Stimulated activated CD4-positive, alpha-beta T cell treated with anti-CD3 and anti-CD28 coated beads, Interleukin-4, amount 100 ng/mL, for 1 hour (primary cell): ENCODE results near the gene RCHY1.
A peak's percentile ranks its signal among the peaks of the same experiment; 100 is the strongest.
"Not testable (repeated sequence)": the region's sequence is repeated elsewhere in the genome, so short reads cannot be mapped to it uniquely, and the experiment has no call there.

Experiments used
- DNase-seq: peaks from one replicate; pipeline ENCODE4 v3.0.0-alpha.2; 2020

Gene RCHY1

GRCh38 chr4:75514131-75514948 is at the start of gene RCHY1, which contains the start of gene THAP6:
Gene RCHY1, minus strand, starts transcription at chr4:75514403. Its CDS starts 117 bp downstream, at chr4:75514286.
Gene THAP6, plus strand, starts transcription at chr4:75514473. Its CDS starts 980 bp downstream, at chr4:75515453.
- DNase-seq = peak; percentile 89

DNA sequence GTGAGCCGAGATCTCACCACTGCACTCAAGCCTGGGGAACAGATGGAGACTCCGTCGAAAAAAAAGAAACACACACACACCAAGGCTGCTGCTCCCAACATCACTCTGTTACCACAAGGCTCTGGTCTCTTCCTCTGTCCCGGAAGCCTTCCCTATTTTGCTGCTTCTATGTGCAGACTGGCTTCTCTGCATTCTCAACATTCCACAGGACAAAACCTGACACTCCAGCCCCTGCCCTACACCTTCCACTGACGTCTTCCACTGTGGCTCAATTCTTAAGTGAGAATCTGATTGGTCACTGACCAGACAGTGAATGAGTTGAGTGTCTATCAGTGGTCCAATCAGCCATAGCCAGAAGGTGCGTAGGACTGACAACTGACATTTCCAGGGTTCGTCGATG is 47.6 kb upstream of the RCHY1 start:
- DNase-seq = no peak

DNA sequence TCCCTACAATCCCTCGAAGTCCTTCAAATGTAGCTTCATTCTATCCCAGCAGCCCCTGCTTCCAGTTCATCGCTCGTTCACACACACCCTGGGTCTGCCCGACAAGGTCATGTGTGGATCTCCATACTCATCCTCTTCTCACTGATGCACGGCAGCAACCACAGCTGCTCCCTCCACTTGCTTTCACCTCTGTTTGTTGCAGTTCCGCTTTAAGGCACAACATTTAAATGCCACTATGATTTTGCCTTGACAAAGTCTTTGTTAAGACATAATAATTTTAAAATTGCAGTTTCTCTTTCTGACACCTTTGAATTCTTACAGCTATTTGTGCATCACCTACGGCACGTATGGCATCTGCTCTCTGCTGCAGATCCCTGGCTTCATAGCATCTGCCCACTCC is 43.5 kb upstream of the RCHY1 start:
- no peak for DNase-seq

- DNase-seq = no peak
Measured at GRCh38 chr4:75555294-75556164, 41.3 kb upstream of the RCHY1 start, which contains the start of gene ODAPH. Gene ODAPH, plus strand, starts transcription at chr4:75556066. Its CDS starts 17 bp downstream, at chr4:75556083.

DNA sequence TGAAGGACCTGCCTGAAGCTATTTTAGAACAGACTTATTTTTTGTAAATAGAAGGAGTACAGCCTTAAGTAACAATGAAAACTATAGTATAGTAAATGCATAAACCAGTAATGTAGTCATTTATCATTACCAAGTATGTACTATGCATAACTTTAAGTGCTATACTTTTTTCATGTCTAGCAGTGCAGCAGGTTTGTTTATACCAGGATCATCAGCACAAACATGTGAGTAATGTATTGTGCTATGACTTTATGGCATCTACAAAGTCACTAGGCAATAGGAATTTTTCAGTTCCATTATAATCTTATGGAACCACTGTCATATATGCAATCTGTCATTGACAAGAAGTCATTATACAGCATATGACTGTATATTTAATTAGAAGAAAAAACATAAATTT is 38.2 kb upstream of the RCHY1 start:
- no peak for DNase-seq

DNA sequence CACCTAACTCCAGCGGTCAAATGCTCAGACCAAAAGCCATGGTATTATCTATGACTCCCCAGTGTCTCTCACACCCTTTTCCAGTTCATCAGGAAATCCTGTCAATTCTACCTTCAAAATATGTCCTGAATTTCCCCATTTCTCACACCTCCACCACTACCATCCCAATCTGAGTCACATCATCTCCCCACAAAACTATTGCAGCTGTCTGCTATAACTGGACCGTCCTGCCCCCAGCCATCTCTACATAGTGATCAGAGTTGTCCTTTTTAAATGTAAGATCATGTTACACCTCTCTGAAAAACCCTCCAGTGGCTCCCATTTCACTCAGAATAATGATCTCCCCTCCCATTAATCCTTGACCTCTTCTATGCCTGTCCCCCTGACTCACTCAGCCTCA is 34.8 kb upstream of the RCHY1 start:
- DNase-seq = no peak

DNA sequence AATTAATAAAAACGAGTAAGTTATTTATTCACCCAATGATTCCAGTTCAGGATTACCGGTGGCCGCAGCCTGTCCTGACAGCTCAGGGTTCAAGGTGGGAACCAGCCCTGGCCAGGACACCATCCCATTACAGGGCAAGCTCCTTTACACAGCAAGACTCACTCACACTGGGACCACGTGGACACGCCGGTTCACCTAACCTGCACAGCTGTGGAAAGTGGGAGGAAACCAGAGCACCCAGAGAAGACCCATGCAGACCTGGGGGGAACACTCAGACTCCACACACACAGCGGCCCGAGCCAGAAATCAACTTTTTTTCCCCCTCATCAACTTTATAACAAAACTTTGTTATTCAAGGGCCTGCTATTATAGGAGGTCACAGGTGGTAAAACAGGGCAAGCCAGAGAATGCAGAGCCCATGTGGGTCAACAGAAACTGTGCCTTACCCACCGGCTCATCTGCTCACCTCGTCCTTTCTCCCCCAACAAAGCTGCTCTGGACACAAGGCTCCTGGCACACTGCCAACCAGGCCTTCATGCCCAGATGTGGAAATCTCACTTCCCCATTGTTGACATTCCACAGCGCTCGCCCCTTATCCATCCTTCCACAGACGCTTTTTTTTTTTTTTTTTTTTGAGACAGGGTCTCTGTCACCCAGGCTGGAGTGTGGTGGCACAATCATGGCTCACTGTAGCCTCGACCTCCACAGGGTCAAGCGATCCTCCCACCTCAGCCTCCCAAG is 33.6 kb upstream of the RCHY1 start:
- no peak for DNase-seq

- DNase-seq = no peak
Measured at GRCh38 chr4:75545526-75545925, 31.3 kb upstream of the RCHY1 start.

DNA sequence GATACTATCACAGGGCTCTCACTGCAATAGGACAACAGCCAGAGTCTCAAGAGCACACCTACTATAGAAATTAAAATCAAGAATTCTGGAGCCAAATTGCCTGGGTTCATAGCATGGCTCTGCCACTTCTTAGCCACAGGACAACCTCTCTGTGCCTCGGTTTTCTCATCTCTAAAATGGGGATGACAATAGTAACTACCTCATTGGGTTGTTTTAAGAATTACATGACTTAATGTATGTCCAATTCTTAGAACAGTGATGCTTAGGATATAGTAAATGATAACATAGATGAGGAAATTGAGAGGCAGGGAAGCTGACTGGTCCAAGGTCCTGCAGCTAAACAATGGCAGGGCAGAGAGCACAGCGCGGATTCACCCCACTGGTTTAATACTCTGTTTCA is 30.7 kb upstream of the RCHY1 start:
- DNase-seq = no peak

DNA sequence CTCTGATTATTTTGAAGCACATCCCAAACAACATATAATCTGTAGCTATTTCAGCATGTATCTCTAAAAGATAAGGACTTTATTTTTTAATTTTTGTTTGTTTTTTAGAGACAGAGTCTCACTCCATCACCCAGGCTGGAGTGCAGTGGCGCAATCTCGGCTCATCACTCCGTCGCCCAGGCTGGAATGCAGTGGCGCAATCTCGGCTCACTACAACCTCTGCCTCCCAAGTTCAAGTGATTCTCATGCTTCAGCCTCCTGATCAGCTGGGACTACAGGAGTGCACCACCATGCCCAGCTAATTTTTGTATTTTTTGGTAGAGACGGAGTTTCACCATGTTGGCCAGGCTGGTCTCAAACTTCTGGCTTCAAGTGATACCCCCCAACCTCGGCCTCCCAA is 30.0 kb upstream of the RCHY1 start:
- not testable (repeated sequence) for DNase-seq

GRCh38 chr4:75542824-75543223 is 28.6 kb upstream of the RCHY1 start:
- DNase-seq = no peak

GRCh38 chr4:75537308-75537707 is 23.1 kb upstream of the RCHY1 start:
- not testable (repeated sequence) for DNase-seq

DNA sequence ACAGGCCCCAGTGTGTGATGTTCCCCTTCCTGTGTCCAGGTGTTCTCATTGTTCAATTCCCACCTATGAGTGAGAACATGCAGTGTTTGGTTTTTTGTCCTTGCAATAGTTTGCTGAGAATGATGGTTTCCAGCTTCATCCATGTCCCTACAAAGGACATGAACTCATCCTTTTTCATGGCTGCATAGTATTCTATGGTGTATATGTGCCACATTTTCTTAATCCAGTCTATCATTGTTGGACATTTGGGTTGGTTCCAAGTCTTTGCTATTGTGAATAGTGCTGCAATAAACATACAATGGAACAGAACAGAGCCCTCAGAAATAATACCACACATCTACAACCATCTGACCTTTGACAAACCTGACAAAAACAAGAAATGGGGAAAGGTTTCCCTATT is 19.7 kb upstream of the RCHY1 start:
- not testable (repeated sequence) for DNase-seq

- not testable (repeated sequence) for DNase-seq
Measured at GRCh38 chr4:75533339-75533887, 19.2 kb upstream of the RCHY1 start.

DNA sequence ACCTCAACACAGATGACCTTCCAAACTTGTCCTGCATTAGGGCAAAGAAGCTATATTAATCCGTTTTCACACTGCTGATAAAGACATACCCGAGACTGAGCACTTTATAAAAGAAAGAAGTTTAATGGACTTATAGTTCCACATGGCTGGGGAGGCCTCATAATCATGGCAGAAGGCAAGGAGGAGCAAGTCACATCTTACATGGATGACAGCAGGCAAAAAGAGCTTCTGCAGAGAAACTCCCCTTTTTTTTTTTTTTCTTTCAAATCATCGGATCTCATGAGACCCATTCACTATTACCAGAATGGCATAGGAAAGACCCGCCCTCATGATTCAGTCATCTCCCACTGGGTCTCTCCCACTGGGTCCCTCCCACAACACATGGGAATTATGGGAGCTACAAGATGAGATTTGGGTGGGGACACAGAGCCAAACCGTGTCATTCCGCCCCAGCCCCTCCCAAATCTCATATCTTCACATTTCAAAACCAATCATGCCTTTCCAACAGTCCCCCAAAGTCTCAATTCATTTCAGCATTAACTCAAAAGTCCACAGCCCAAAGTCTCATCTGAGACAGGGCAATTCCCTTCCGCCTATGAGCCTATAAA is 17.4 kb upstream of the RCHY1 start:
- DNase-seq = not testable (repeated sequence)

DNA sequence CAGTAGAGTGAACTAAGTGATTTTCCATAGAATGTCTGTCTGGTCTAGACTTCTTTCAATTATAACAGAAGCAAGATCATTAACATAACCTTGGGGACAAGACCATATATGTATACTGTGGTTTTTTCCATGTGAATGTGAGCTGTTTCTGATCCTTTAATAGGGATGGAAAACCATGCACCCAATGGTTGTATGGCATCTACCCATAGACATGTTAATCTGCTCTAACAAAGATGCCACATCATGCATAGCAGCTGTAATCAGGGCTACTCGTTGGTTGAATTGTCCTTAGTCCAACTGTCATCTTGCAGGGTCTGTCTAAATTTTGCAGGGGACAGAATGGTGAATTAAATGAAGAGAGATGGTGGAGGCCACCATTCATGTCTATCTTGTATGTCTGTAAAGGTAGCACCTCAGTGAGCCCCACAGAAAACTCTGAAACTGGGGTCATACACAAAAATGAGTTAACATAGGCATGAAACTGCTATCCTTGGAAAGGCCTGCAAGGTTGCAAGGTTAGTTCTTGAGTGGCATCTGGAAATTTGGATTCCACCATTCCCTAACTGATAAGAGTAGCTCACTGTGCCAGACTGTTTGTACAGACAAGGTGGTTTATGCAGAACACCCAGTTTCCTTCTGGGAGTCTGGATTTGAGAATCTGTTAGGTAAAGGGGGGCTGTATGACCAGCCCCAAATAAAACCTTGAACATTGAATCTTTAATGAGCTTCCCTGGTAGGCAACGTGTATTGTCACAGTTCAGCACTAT is 16.5 kb upstream of the RCHY1 start:
- DNase-seq = no peak

- no peak for DNase-seq
Measured at GRCh38 chr4:75527482-75527881, 13.3 kb upstream of the RCHY1 start.

DNA sequence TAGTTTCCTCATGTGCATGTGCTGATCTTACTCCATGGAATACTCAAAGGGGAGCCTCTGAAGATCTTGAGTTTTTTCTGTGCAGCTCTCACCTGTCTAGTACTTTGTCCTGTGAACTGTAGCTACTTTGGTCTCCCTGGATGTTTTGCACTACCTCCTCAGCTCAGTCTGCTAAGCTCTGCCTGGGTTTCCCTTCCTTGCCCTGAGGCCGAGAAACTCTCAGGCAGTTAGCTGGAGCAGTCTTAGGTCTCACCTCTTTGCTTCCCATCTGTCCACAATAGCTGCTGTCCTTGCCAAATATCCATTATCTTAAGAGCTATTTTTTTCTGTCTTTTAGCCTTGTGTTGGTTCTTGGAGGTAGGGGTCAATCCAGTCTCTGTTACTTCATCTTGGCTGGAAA is 11.7 kb upstream of the RCHY1 start:
- no peak for DNase-seq

DNA sequence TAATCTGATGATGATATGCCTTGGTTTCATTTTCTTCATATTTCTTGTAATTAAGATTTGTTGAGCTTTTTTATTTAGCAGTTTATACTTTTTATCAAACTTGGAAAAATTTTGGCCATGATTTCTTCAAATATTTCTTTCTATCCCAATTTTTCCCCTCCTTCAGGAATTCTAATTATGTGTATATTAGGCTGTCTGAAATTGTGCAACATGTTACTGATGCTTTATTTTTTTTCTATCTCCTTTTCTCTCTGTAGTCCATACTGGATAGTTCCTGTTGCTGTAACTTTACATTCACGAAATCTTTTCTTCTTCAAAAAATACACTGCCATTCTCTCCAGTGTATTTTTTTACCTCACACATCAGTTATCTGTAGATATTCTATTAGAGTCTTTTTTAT is 10.9 kb upstream of the RCHY1 start:
- no peak for DNase-seq

DNA sequence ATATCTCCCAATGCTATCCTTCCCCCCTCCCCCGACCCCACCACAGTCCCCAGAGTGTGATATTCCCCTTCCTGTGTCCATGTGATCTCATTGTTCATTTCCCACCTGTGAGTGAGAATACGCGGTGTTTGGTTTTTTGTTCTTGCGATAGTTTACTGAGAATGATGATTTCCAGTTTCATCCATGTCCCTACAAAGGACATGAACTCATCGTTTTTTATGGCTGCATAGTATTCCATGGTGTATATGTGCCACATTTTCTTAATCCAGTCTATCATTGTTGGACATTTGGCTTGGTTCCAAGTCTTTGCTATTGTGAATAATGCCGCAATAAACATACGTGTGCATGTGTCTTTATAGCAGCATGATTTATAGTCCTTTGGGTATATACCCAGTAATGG is 5.2 kb upstream of the RCHY1 start:
- not testable (repeated sequence) for DNase-seq

DNA sequence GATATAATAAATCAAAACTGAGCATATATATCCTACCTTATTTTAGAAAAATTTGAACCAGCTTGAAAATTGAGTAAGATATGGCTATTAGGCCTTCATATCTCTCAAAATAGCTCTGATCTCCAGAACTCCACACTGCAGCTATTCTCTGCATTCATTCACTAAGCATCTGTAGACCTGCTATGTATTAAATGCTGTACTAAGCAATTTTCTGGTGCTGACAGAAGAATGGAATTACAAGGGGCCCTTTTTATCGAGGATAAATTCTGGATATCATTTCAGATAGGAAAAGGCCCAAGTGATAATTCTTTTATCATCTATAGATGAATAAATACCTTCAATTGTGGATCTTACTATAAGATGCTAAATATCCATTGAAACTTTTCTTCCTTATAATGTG is 1.9 kb upstream of the RCHY1 start:
- DNase-seq = no peak
